Psoas muscle (tissue), 8 donors: Measurements from ENCODE around the gene PATZ1. TPM values are rescaled to one million over a fixed set of nuclear protein-coding genes. Genes with fewer than 3 reads are reported as not detected.

Source experiments
- ATAC-seq, 4 donors: fragments of 200-7000 bp; cut with Tn5 transposase; one replicate each; pipeline ENCODE4 v1.9.1; 2020; ENCODE audit warnings: moderate library complexity in 3 of 4, mild to moderate bottlenecking in 2 of 4
- DNase-seq, 2 donors: peaks; one replicate each; pipeline ENCODE4 v3.0.0-alpha.2; 2020
- H3K27ac ChIP-seq: fragments of 200-600 bp; one replicate; pipeline ENCODE4 v1.8.0; 2022
- H3K27me3 ChIP-seq, 3 donors: fragments of 200-600 bp in 1 of 3; one replicate each; pipeline versions ENCODE4 v1.6.1 to v1.8.0; 2013 to 2022; ENCODE audit warnings: low read length in 2 of 3, mild to moderate bottlenecking in 2 of 3, moderate library complexity in 1 of 3; ENCODE audit not compliant: insufficient read depth in 3 of 3
- H3K36me3 ChIP-seq, 2 donors: fragments of 200-600 bp in 1 of 2; one replicate each; pipeline versions ENCODE4 v1.6.1 to v1.8.0; 2013 to 2022; ENCODE audit warnings: low read depth in 1 of 2, mild to moderate bottlenecking in 1 of 2, moderate library complexity in 1 of 2; ENCODE audit not compliant: insufficient read depth in 1 of 2
- H3K4me1 ChIP-seq: fragments of 200-600 bp; one replicate; pipeline ENCODE4 v1.8.0; 2022
- H3K4me3 ChIP-seq: fragments of 200-600 bp; one replicate; pipeline ENCODE4 v1.8.0; 2022; ENCODE audit warnings: mild to moderate bottlenecking
- H3K9me3 ChIP-seq: fragments of 200-600 bp; one replicate; pipeline ENCODE4 v1.8.0; 2022
- CTCF ChIP-seq: fragments of 200-600 bp; IDR thresholded peaks from one replicate; pipeline ENCODE4 v1.8.0; 2022; ENCODE audit warnings: antibody characterized with exemption
- WGBS, 3 donors: extraction: QIAGEN DNeasy Blood & Tissue Kit; methylation state at CpG; one replicate each; pipeline versions ENCODE4 v1.1.6 to v1.1.7; 2013; 5-methylcytosine and 5-hydroxymethylcytosine counted together
- intact Hi-C, 2 donors: fragments of 100-400 bp; cut with DNase I; formaldehyde crosslinking; loops; one replicate each; pipeline versions ENCODE4 v1.11.0 to v1.14.2; 2022
- polyA plus RNA-seq, 3 donors: library from polyadenylated mRNA; stranded (reverse); fragments of 200-250 nt; gene quantifications; one replicate each; pipeline ENCODE4 v1.2.3, GENCODE V29; 2013
- total RNA-seq, 4 donors: library from RNA; stranded (reverse); fragmentation: NEBNext Ultra II Directional in 2 of 4; extraction: Animal tissue kit (Norgen Biotek cat#: 25700) in 2 of 4; gene quantifications; one replicate each; pipeline versions ENCODE4 v1.2.1 to v1.2.4, GENCODE V29; 2021 to 2023
- donor health status: healthy with polysubstance abuse.
- donor health status: DM: no; HTN: no; CAD: no; lungs with moderate emphysema.
- donor health status: Bipolar disorder and iron deficiency.
- donor health status: healthy.
- donor health status: DM: yes; HTN: yes; CAD: no.
- donor health status: DM: no; HTN: no; CAD: no.
- donor health status: DM: no; HTN: no; CAD: no.
- donor health status: DM: yes; HTN: yes; CAD: no.

Gene PATZ1
- total and polyA plus RNA-seq, 7 donors: 5.2 to 14.2 (median 9.2) TPM

GRCh38 chr22:31281733-31282132, 64.4 kb downstream of the PATZ1 start:
- Histone ChIP-seq H3K27ac (no peak overlapping the region), H3K9me3 (no peaks in the 10 kb centered on the region), H3K36me3 (peaks cover 3 to 100% of the 10 kb centered on the region in 2 donors), H3K4me3 (no peak overlapping the region), H3K4me1 (no peaks in the 10 kb centered on the region), H3K27me3 (no peaks in the 10 kb centered on the region)
- TF ChIP-seq CTCF: no peak
- no peak for DNase-seq
- intact Hi-C loops: no loop called here
- WGBS, 3 donors: 41 to 47% (median 45%) methylated on average over 4 of the region's 4 CpGs
- ATAC-seq: peak in 2 of 4 donors; percentile 25 to 33

- no peak for DNase-seq
- Histone ChIP-seq H3K27me3 (no peaks in the 10 kb centered on the region), H3K27ac (no peak overlapping the region), H3K9me3 (no peaks in the 10 kb centered on the region), H3K4me3 (no peak overlapping the region), H3K4me1 (no peaks in the 10 kb centered on the region), H3K36me3 (peaks cover 1 to 95% of the 10 kb centered on the region in 2 donors)
- ATAC-seq: no peak
- intact Hi-C loops: loop anchor here in 1 of 2 donors (10.0 kb wide), 1 partner anchor 175 kb away; the partner anchor contains the start of gene SELENOM
- no peak for TF ChIP-seq CTCF
These were observed 66.2 kb downstream of the PATZ1 start for GRCh38 chr22:31279821-31280505.

- Histone ChIP-seq H3K4me1 (no peaks in the 10 kb centered on the region), H3K27me3 (no peaks in the 10 kb centered on the region), H3K36me3 (peaks cover 0 to 95% of the 10 kb centered on the region in 2 donors), H3K4me3 (no peak overlapping the region), H3K9me3 (no peaks in the 10 kb centered on the region), H3K27ac (no peak overlapping the region)
- no peak for ATAC-seq
- DNase-seq: no peak
- no peak for TF ChIP-seq CTCF
- intact Hi-C loops: loop anchor here in 1 of 2 donors (10.0 kb wide), 1 partner anchor 174 kb away; the partner anchor contains the start of gene SELENOM
These were observed 66.8 kb downstream of the PATZ1 start for GRCh38 chr22:31279327-31279669.

- no peaks in the 10 kb centered on the region for H3K4me1 ChIP-seq
- H3K27ac ChIP-seq: no peak overlapping the region
- TF ChIP-seq CTCF: no peak
- intact Hi-C loops: loop anchor here in 1 of 2 donors (10.0 kb wide), 1 partner anchor 174 kb away; the partner anchor contains the start of gene SELENOM
- no peaks in the 10 kb centered on the region for H3K27me3 ChIP-seq
- H3K36me3 ChIP-seq: peaks cover 0 to 95% of the 10 kb centered on the region in 2 donors
- 60 to 77% (median 67%) methylated on average over 6 of the region's 6 CpGs for whole genome bisulfite sequencing, 3 donors
- DNase-seq (no peak), ATAC-seq (no peak)
- no peaks in the 10 kb centered on the region for H3K9me3 ChIP-seq
- no peak overlapping the region for H3K4me3 ChIP-seq
These were observed 67.4 kb downstream of the PATZ1 start for GRCh38 chr22:31278626-31279326.
